Epidermal melanocyte (primary cell): ENCODE measurements around the gene TRIM72.
"Not testable (repeated sequence)": the region's sequence is repeated elsewhere in the genome, so short reads cannot be mapped to it uniquely, and the experiment has no call there.

Source experiments
- DNase-seq: peaks from one replicate; pipeline ENCODE4 v3.0.0; 2011; ENCODE audit warnings: low spot score; ENCODE audit not compliant: insufficient read length

The TRIM72 gene

GRCh38 chr16:31251435-31251834, 37.5 kb downstream of the TRIM72 start:
- DNase-seq, result no peak

GRCh38 chr16:31253642-31254045, 39.7 kb downstream of the TRIM72 start:
- DNase-seq, result no peak

- DNase-seq, result no peak
Measured at GRCh38 chr16:31256466-31256865, 42.5 kb downstream of the TRIM72 start.

GRCh38 chr16:31258366-31258765, 44.4 kb downstream of the TRIM72 start:
- DNase-seq, result no peak

DNA sequence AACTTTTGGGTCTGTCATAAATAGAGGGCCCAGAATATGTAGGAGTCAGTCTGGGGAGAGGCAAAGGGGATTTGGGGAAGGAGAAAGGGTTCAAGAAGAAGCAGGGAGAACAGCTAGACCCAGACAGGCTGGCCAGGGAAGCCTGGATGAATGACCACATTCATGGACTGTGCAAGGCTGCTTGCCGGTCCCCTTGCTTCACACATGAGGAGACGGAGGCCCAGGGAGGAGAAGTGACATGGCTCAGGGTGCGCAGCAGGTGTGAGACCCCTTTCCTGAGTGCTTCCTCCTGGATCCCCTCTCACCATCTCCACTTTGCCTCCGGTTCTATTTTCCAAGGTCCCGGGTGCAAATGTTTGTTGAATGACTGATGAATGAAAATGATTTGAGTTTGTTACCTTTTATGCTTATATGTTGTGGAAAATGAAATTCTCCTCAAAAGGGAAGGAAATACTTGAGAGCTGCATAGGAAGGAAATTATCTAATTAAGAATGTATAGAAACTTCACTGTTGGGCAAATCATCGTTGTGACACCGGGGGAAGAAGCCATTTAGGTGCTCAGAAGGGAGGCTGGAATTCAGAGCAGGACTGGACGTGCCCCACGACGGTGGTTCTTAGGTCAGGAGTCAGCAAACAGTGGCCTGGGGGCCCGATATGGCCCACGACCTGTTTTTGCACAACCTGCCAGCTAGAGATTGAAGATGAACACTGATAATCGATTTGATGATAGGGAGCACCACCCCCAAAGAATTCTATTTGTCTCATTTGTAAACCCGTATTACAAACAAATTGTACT, 46.4 kb downstream of the TRIM72 start:
- DNase-seq, result no peak

GRCh38 chr16:31262084-31262483, 48.2 kb downstream of the TRIM72 start:
- DNase-seq, result no peak

- no peak for DNase-seq
Measured at GRCh38 chr16:31265329-31266245, 51.7 kb downstream of the TRIM72 start.

- no peak for DNase-seq
Measured at GRCh38 chr16:31267332-31268032, 53.6 kb downstream of the TRIM72 start.

DNA sequence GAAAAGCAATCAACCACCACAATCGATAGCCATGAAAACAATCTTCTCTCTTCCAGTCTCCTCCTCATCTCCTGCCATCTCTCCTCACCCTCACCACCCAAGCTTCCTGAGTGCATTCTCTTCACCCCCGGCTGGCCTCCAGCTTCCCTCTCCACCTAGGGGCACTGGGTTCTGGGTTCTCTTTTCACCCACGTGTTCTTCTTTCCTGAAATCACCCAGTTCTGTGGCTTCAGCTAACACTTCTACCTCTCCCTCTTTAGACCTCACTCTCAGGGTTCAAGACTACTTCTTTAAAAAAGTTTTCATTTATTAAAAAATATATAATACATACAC, 54.1 kb downstream of the TRIM72 start:
- DNase-seq, result no peak

- no peak for DNase-seq
Measured at GRCh38 chr16:31268891-31269290, 55.0 kb downstream of the TRIM72 start.

DNA sequence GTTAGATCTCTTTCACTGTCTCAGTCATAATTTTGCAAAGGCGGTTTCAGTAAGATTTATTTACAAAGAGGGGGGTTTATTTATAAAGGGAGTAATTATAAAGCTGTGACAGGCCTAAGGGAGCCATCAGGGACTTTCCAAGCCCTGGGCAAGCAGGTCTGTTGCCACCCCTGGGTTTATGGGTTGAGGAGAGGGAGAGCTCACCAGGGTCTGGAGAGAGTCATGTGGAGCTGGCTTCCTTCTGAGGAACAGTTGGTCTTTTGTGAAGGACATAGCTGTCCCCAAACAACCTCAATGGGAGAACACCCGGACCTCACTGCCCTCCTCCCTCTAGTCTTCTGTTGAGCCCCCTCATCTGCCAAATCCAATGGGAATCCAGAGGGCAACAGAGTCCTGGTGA, 55.6 kb downstream of the TRIM72 start:
- DNase-seq, result no peak

DNA sequence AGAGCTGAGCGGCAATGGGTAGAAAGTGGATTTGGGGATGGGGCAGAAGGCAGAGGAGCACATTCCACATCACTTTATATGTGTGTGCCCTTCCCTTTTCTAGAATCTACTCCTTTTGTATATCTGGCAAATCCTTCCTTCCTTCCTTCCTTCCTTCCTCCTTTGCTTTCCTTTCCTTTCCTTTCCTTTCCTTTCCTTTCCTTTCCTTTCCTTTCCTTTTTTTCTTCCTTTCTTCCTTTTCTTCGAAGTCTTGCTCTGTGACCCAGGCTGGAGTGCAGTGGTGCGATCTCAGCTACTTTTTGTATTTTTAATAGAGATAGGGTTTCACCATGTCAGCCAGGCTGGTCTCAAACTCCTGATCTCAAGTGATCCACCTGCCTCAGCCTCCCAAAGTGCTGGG, 56.1 kb downstream of the TRIM72 start:
- not testable (repeated sequence) for DNase-seq

DNA sequence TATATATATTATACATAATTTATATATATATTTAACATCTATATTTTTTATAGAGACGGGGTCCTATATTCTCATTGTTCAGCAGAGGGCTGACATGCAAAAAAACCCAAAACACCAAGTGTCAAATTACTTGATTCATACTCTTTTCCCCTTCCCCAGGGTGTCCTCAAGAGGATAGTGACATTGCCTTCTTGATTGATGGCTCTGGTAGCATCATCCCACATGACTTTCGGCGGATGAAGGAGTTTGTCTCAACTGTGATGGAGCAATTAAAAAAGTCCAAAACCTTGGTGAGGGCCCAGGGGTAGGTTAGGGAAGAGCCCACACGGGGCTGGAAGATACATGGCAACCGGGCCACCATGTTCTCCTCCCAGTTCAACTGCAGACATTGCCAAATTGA, 56.9 kb downstream of the TRIM72 start:
- no peak for DNase-seq

DNA sequence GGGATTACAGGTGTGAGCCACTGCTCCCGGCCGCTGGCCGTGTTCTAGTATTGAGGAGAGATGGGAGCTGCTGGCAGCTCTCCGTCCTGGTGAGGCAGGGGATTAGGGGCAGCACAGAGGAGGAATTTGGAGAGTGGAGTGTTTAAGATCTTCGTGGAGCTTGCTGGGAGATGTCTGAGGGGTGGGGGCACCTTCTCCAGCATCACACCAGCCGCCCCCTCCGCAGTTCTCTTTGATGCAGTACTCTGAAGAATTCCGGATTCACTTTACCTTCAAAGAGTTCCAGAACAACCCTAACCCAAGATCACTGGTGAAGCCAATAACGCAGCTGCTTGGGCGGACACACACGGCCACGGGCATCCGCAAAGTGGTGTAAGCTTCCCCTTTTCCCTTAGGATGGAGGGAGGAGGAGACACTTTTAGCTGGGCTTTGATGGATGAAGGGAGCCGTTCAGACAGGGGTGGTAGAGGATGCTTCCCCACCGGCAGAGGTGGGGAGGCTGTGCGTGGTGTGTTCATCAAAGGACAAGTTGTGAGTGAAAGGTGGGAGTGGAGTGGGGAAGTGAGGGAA, 57.8 kb downstream of the TRIM72 start:
- no peak for DNase-seq

GRCh38 chr16:31273187-31273586, 59.3 kb downstream of the TRIM72 start:
- DNase-seq, result no peak

DNA sequence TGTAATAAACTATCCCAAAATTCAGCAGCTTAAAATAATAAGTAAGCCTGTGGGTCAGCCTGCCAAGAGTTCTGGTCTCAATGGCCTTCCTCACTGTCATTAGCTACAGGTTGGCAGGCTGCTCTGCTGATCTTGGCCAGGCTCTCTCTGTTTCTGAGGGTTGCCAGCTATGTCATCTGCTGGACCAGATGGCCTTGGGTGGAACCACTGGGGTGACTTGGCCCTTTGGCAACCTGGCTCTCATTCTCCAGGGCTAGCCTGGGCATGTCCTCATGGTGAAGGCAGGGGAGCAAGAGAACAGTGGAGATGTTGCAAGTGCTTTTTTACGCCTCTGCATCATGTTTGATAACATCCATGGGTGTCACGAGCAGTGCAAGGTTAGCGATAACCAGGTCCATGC, 59.8 kb downstream of the TRIM72 start:
- no peak for DNase-seq

- DNase-seq, result no peak
Measured at GRCh38 chr16:31274831-31275816, 61.2 kb downstream of the TRIM72 start.

DNA sequence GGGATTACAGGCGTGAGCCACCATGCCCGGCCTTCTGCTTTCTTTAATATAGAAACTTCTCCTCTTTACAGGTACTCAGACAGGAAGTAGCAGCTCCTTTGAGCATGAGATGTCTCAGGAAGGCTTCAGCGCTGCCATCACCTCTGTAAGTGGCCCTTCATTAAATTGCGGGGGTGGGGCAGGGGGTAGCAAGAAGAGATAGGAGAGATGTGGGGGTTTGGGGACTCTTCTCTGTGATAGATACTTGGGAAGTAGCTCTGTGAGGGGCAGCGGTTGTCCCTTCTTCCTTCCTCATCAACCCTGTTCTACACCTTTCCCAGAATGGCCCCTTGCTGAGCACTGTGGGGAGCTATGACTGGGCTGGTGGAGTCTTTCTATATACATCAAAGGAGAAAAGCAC, 62.7 kb downstream of the TRIM72 start:
- no peak for DNase-seq

DNA sequence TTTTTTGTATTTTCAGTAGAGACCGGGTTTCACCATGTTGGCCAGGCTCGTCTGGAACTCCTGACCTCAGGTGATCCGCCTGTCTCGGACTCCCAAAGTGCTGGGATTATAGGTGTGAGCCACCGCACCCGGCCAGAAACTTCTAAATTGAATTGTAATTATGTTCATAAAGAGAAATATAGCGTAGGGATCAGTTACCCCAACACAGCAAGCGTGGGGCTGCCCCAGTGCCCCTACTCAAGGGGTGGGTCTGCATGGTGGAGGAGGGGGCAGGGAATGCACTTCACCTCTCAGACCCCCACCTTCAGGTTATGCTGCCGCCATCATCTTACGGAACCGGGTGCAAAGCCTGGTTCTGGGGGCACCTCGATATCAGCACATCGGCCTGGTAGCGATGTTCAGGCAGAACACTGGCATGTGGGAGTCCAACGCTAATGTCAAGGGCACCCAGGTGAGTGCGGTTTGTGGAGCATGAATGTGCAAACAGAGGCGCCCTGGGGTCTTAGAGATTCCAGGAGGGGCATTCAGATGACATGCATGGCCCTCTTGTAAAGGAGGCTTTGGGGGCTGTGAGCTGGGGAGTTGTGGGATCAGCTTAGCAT, 63.8 kb downstream of the TRIM72 start:
- no peak for DNase-seq

DNA sequence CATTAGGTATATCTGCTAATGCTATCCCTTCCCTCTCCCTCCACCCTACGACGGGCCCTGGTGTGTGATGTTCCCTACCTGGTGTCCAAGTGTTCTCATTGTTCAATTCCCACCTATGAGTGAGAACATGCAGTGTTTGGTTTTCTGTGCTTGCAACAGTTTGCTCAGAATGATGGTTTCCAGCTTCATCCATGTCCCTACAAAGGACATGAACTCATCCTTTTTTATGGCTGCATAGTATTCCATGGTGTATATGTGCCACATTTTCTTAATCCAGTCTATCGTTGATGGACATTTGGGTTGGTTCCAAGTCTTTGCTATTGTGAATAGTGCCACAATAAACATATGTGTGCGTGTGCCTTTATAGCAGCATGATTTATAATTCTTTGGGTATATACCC, 64.9 kb downstream of the TRIM72 start:
- not testable (repeated sequence) for DNase-seq
